Measurements from ENCODE around the gene DOK4. TPM values are rescaled to one million over a fixed set of nuclear protein-coding genes. Genes with fewer than 3 reads are reported as not detected.

DOK4 gene
- total RNA-seq, 1 experiment from 2014 or later, result 13.1 TPM

- H3K27ac ChIP-seq (ENCODE audit: insufficient read length, low read depth, low read length), result no peak overlapping the region
- H3K14ac ChIP-seq (ENCODE audit: insufficient read depth, low read length), result no peak overlapping the region
- no peak overlapping the region for H3K4ac ChIP-seq (ENCODE audit: low read depth, low read length)
- Mint-ChIP-seq H3K36me3 (ENCODE audit: insufficient read depth in 1 of 3, low read depth in 3 of 3) (no peaks in the 10 kb centered on the region), H3K27ac (no peak overlapping the region), H3K27me3 (ENCODE audit: low read depth) (peaks cover 12% of the 10 kb centered on the region), H3K9me3 (no peaks in the 10 kb centered on the region), H3K4me1 (peaks cover 0 to 3% of the 10 kb centered on the region in 2 experiments; a peak in 1 of 4 replicates), H3K4me3 (no peak overlapping the region)
- H3K23ac ChIP-seq (ENCODE audit: insufficient read length, low read depth, low read length), result no peak overlapping the region
- DNase-seq, result no peak
- no peaks in the 10 kb centered on the region for H3K27me3 ChIP-seq (ENCODE audit: insufficient read depth, low read length)
- no peak overlapping the region for H2BK12ac ChIP-seq (ENCODE audit: insufficient read length, low read depth, low read length)
- no peak overlapping the region for H2BK15ac ChIP-seq (ENCODE audit: low read depth, low read length)
- H3K4me1 ChIP-seq (ENCODE audit: insufficient read depth, low read length), result no peaks in the 10 kb centered on the region; the same call in 1 of the 2 replicates
- no peaks in the 10 kb centered on the region for H3K23me2 ChIP-seq (ENCODE audit: insufficient read length, low read depth, low read length, poor library complexity, severe bottlenecking)
- H2BK120ac ChIP-seq (ENCODE audit: low read depth, low read length, poor library complexity, severe bottlenecking), result no peak overlapping the region
- H2AFZ ChIP-seq (ENCODE audit: low read length), result no peak overlapping the region
- H4K20me1 ChIP-seq (ENCODE audit: control insufficient read depth, insufficient read depth, insufficient read length), result no peaks in the 10 kb centered on the region
- H4K8ac ChIP-seq (replicated peaks; ENCODE audit: insufficient read length, low read depth, low read length), result no peak overlapping the region
- no peak overlapping the region for H4K91ac ChIP-seq (ENCODE audit: insufficient read length, low read depth, low read length)
- no peak overlapping the region for H2AK5ac ChIP-seq (ENCODE audit: insufficient read length, low read length)
- no peak overlapping the region for H3T11ph ChIP-seq (ENCODE audit: low read length)
- no peak overlapping the region for H2BK20ac ChIP-seq (ENCODE audit: low read depth, low read length, poor library complexity, severe bottlenecking)
- no peak overlapping the region for H3K56ac ChIP-seq (ENCODE audit: insufficient read length, low read depth, low read length)
- no peaks in the 10 kb centered on the region for H3K79me1 ChIP-seq (ENCODE audit: insufficient read depth, low read depth, low read length, poor library complexity, severe bottlenecking)
- H2BK5ac ChIP-seq (ENCODE audit: insufficient read length, low read length), result no peak overlapping the region
- no peak overlapping the region for H4K5ac ChIP-seq (ENCODE audit: insufficient read length, low read depth, low read length)
- no peak overlapping the region for H3K4me2 ChIP-seq (ENCODE audit: insufficient read depth, insufficient read length, low read length)
- no peak for TF ChIP-seq CTCF (conservative IDR thresholded peaks at IDR 0.05)
- no peak overlapping the region for H3K18ac ChIP-seq (ENCODE audit: insufficient read length, low read depth, low read length)
- H3K9me3 ChIP-seq (ENCODE audit: control insufficient read depth, low read depth, low read length), result no peaks in the 10 kb centered on the region
- no peak overlapping the region for H3K9ac ChIP-seq (ENCODE audit: extremely low read depth, insufficient read length, low read length)
- no CpG with 5 or more reads among the region's 4 CpGs for WGBS (ENCODE audit: extremely low coverage, insufficient read length, low lambda C conversion rate)
- no peaks in the 10 kb centered on the region for H3K79me2 ChIP-seq (ENCODE audit: insufficient read depth, low read length)
Observed at GRCh38 chr16:57498031-57498430, 11.7 kb upstream of the DOK4 start.

Measured in H9 (cell line).